HepG2 (cell line): Measurements from ENCODE around the gene LRRC4C.

Experiments
- CBFB ChIP-seq: sonication (generic); formaldehyde crosslinking; IDR thresholded peaks from 2 replicates; pipeline ENCODE4 v1.4.0; 2020; ENCODE audit warnings: missing genetic modification reagents
- HNRNPH1 ChIP-seq: fragments of 200-400 bp; formaldehyde crosslinking; optimal IDR thresholded peaks from 2 replicates; pipeline ENCODE3; 2017; ENCODE audit warnings: mild to moderate bottlenecking, low read depth, low read length
- NFKB2 ChIP-seq: sonication (generic); formaldehyde crosslinking; IDR thresholded peaks from 2 replicates; pipeline ENCODE4 v1.4.0; 2020; ENCODE audit warnings: missing genetic modification reagents, borderline replicate concordance
- POLR2A ChIP-seq, 2 experiments: IDR thresholded peaks; 2 replicates each; pipeline ENCODE4 v1.6.1; 2011; ENCODE audit warnings: low read depth in 2 of 2, low read length in 2 of 2, mild to moderate bottlenecking in 1 of 2, moderate library complexity in 1 of 2; ENCODE audit not compliant: insufficient read depth in 1 of 2
- POLR2AphosphoS5 ChIP-seq: IDR thresholded peaks from 2 replicates; pipeline ENCODE4 v1.6.1; 2012; ENCODE audit warnings: low read depth, low read length
- RXRA ChIP-seq: sonication (generic); formaldehyde crosslinking; IDR thresholded peaks from 2 replicates; pipeline ENCODE4 v1.5.1; 2020; ENCODE audit warnings: missing genetic modification reagents
- SMC3 ChIP-seq: IDR thresholded peaks from 2 replicates; pipeline ENCODE4 v1.6.1; 2011; ENCODE audit warnings: low read length, improper control_type of control experiment
- SOX6 ChIP-seq, 2 experiments: fragments of 450-650 bp in 1 of 2; sonication (generic) in 1 of 2; formaldehyde crosslinking in 1 of 2; IDR thresholded peaks; 2 replicates each; pipeline versions ENCODE4 v1.4.0 to v1.6.1; 2017 to 2020; ENCODE audit warnings: antibody characterized with exemption in 1 of 2, mild to moderate bottlenecking in 1 of 2, missing genetic modification reagents in 1 of 2
- TF ChIP-seq, protein P1 (sequence below): sonication (generic); formaldehyde crosslinking; IDR thresholded peaks from 2 replicates; pipeline ENCODE4 v1.4.0; 2020; ENCODE audit warnings: mild to moderate bottlenecking, missing genetic modification reagents

DNA sequence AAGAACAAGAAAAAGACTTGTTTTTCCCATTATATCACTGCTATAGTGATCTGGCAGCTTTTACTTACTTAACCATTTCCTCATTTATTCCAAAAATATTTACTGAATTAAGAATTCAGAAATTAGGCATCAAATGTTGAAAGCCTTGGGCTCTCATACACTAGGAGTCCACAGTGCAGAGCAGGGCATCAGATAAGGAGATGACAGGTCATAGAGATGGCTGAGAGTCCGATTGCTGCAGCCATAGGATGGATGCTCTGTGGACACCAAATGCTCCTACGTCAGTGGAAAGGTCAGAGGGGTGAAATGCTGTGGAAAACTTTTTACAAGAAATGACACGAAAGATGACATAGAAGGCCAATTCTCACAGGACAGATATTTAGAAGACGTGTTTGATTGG is 771.1 kb downstream of the LRRC4C start:
- TF ChIP-seq NFKB2 (CRISPR knock-in tag) (no peak), HNRNPH1 (no peak), CBFB (CRISPR knock-in tag) (no peak), RXRA (CRISPR knock-in tag) (no peak), POLR2AphosphoS5 (no peak), SMC3 (no peak), POLR2A (IDR thresholded peaks at IDR 0.05; ENCODE audit: insufficient read depth in 1 of 2, low read depth in 2 of 2, low read length in 2 of 2) (no peak), SOX6 (IDR thresholded peaks at IDR 0.05) (no peak), SOX6 (CRISPR knock-in tag; IDR thresholded peaks at IDR 0.05) (no peak)
- TF ChIP-seq, protein P1, sequence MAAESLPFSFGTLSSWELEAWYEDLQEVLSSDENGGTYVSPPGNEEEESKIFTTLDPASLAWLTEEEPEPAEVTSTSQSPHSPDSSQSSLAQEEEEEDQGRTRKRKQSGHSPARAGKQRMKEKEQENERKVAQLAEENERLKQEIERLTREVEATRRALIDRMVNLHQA (CRISPR knock-in tag), result no peak
